ENCODE results near the gene FRMD5.
"Not testable (repeated sequence)": the region's sequence is repeated elsewhere in the genome, so short reads cannot be mapped to it uniquely, and the experiment has no call there.

Gene FRMD5

GRCh38 chr15:44195151-44195740, at the start of gene FRMD5:
Gene FRMD5 (minus strand): TSS chr15:44195271.
- DNase-seq = peak; percentile 67 to 89

GRCh38 chr15:44243829-44244228, 48.8 kb upstream of the FRMD5 start:
- no peak for DNase-seq

GRCh38 chr15:44243141-44243540, 48.1 kb upstream of the FRMD5 start:
- no peak for DNase-seq

- no peak for DNase-seq
Observed at GRCh38 chr15:44231842-44232241, 36.8 kb upstream of the FRMD5 start.

- DNase-seq = not testable (repeated sequence)
Observed at GRCh38 chr15:44229301-44229700, 34.2 kb upstream of the FRMD5 start.

GRCh38 chr15:44227584-44227983, 32.5 kb upstream of the FRMD5 start:
- DNase-seq = no peak

GRCh38 chr15:44227001-44227400, 31.9 kb upstream of the FRMD5 start:
- not testable (repeated sequence) for DNase-seq

GRCh38 chr15:44222478-44222877, 27.4 kb upstream of the FRMD5 start:
- no peak for DNase-seq

- DNase-seq = no peak
Observed at GRCh38 chr15:44219073-44219472, 24.0 kb upstream of the FRMD5 start.

- no peak for DNase-seq
Observed at GRCh38 chr15:44216958-44217357, 21.9 kb upstream of the FRMD5 start.

GRCh38 chr15:44215594-44215993, 20.5 kb upstream of the FRMD5 start:
- DNase-seq = peak; percentile 18 to 45

- DNase-seq = no peak
Observed at GRCh38 chr15:44208956-44209355, 13.9 kb upstream of the FRMD5 start.

- DNase-seq = peak in 1 of 2 experiments; percentile 49
Observed at GRCh38 chr15:44207643-44208042, 12.6 kb upstream of the FRMD5 start.

- DNase-seq = no peak
Observed at GRCh38 chr15:44199393-44199792, 4.3 kb upstream of the FRMD5 start.

- no peak for DNase-seq
Observed at GRCh38 chr15:44194323-44195150, 534 bp downstream of the FRMD5 start.

- no peak for DNase-seq
Observed at GRCh38 chr15:44193651-44194322, 1.3 kb downstream of the FRMD5 start.

GRCh38 chr15:44188795-44189194, 6.3 kb downstream of the FRMD5 start:
- no peak for DNase-seq

- no peak for DNase-seq
Observed at GRCh38 chr15:44186705-44187104, 8.4 kb downstream of the FRMD5 start.

GRCh38 chr15:44183363-44183762, 11.7 kb downstream of the FRMD5 start:
- no peak for DNase-seq

GRCh38 chr15:44181410-44181809, 13.7 kb downstream of the FRMD5 start:
- DNase-seq = no peak

GRCh38 chr15:44177139-44177538, 17.9 kb downstream of the FRMD5 start:
- no peak for DNase-seq

GRCh38 chr15:44173813-44174212, 21.3 kb downstream of the FRMD5 start:
- no peak for DNase-seq

- DNase-seq = no peak
Observed at GRCh38 chr15:44163370-44163769, 31.7 kb downstream of the FRMD5 start.

- DNase-seq = no peak
Observed at GRCh38 chr15:44160796-44161195, 34.3 kb downstream of the FRMD5 start.
